Measurements from ENCODE around the gene NES.

NES gene, protein sequence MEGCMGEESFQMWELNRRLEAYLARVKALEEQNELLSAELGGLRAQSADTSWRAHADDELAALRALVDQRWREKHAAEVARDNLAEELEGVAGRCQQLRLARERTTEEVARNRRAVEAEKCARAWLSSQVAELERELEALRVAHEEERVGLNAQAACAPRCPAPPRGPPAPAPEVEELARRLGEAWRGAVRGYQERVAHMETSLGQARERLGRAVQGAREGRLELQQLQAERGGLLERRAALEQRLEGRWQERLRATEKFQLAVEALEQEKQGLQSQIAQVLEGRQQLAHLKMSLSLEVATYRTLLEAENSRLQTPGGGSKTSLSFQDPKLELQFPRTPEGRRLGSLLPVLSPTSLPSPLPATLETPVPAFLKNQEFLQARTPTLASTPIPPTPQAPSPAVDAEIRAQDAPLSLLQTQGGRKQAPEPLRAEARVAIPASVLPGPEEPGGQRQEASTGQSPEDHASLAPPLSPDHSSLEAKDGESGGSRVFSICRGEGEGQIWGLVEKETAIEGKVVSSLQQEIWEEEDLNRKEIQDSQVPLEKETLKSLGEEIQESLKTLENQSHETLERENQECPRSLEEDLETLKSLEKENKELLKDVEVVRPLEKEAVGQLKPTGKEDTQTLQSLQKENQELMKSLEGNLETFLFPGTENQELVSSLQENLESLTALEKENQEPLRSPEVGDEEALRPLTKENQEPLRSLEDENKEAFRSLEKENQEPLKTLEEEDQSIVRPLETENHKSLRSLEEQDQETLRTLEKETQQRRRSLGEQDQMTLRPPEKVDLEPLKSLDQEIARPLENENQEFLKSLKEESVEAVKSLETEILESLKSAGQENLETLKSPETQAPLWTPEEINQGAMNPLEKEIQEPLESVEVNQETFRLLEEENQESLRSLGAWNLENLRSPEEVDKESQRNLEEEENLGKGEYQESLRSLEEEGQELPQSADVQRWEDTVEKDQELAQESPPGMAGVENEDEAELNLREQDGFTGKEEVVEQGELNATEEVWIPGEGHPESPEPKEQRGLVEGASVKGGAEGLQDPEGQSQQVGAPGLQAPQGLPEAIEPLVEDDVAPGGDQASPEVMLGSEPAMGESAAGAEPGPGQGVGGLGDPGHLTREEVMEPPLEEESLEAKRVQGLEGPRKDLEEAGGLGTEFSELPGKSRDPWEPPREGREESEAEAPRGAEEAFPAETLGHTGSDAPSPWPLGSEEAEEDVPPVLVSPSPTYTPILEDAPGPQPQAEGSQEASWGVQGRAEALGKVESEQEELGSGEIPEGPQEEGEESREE (N-terminal part only)

DNA sequence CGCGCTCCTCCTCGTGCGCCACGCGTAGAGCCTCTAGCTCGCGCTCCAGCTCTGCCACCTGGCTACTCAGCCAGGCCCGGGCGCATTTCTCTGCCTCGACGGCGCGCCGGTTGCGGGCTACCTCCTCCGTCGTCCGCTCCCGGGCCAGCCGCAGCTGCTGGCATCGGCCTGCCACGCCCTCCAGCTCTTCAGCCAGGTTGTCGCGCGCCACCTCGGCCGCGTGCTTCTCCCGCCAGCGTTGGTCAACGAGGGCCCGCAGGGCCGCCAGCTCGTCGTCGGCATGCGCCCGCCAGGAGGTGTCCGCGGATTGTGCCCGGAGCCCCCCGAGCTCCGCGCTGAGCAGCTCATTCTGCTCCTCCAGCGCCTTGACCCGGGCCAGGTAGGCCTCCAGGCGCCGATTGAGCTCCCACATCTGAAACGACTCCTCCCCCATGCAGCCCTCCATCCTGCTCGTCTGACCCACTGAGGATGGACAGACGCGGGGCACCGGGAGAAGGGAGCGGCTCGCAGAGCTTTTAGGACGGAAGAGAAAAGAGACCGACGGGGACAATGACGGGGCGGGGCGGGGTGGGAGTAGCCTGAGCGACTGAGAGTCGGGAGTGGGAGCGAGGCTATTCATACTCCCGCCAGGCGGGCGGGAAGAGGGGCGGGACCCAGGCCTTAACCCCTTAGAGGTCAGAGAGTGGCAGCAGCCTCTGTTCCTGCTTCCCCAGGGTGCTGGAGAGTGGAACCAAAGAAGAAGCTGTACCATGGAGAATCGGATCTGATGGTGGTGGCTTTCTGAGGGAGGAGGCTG is at the start of gene NES:
TSS of gene NES (minus strand) at position 588 of the 796 bp plus-strand sequence. CDS start at position 445, 143 bp downstream.
- no peak for DNase-seq (ENCODE audit: low spot score)

GRCh38 chr1:156726549-156727226 is 49.5 kb upstream of the NES start:
- peak; percentile 77 for DNase-seq (ENCODE audit: low spot score)

GRCh38 chr1:156725683-156726280 is 48.6 kb upstream of the NES start:
- DNase-seq (ENCODE audit: low spot score): peak; percentile 89

GRCh38 chr1:156721535-156721934 is 44.3 kb upstream of the NES start:
- DNase-seq (ENCODE audit: low spot score): no peak

GRCh38 chr1:156721131-156721530 is 43.9 kb upstream of the NES start:
- DNase-seq (ENCODE audit: low spot score): no peak

DNA sequence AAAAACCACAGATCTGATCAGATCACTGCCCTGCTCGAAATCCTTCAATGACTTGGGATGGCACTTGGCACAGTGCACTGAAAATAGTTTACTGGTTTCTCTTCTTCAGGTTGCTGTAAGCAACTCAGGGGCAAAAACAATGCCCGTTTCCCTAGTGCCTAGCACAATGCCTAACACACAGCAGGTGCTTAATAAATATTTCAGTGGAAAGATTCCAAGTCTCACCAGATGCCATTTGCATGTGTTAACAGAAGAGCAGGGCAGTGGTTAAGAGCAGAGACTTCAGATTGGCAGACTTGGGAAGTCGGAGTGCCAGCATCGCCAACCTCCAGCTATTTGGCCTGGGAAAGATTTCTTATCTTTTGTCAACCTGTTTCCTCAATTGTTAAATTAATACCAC is 40.1 kb upstream of the NES start:
- DNase-seq (ENCODE audit: low spot score): no peak

DNA sequence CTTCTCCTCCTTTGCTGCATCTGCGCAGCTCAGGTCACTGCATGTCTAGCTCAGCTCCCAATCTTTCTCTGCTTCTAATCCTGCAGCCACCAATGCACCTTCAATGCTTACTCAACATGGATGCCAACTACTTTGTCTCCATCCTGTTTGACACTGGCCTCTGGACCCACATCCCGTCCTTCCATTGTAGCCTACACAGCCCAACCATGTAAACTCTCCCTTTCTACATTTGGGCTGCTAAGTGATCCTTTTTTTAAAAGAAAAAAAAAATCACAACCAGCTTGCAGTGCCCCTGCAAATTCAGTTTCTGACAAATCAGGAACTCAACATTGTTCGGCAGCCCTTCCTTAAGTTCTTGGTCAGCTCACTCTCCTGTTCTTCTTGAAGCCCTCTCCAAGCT is 37.6 kb upstream of the NES start:
- no peak for DNase-seq (ENCODE audit: low spot score)

DNA sequence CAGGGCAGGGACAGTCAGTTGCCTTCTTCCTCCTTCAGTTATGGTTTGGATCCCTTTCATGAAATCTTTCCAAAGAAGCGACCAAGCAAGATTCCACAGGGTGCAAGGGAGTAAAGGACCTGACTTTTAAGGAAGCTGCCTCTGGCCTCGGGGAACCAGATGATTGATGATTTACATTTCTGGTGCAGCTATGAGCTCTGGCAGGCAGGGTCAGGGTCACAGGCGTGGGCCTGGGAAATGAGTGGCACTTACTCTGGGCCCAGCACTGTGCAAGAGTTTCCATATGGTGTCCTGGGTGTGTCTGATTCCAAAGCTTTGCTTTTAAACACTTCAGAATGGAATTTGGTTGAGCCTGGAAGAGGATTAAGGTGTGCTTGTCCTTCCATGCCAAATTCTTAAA is 35.4 kb upstream of the NES start:
- DNase-seq (ENCODE audit: low spot score): no peak

DNA sequence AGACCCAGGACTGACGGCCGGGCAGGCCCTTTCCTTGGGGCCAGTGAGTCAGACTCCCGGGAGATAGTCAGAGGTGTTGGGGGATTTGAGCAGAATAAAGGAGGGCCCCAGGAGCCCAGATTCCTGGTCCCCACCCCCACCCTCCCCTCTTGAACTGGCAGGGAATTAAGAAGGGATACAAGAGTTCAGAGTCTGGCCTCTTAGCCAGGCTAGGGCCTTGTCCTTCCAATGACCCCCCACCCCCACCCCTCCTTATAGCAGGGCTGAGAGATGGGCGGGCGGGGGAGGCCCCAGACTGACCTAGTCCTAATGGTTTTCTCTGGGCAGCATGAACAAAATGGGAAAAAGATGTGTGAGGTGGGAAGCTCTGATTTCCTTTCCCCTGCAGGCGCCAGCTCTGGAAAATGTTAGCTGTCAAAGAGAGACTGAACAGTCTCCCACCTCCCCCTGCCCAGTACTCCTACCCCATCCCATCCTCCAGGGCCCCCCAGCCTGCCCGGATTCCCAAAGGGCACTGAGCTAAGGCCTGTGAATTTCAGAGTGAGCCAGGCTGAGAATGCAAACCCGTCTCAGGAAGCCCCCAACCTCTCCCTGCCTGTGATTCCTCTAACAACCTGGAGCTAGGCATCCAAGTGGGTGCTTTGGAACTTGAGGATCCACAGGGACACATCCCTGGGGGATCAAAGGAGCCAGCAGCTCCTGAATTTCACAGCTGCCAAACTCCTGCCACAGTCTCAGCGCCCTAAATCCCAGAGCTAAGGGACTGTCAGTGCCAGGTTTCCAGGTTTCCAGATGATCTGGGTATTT is 34.0 kb upstream of the NES start:
- DNase-seq (ENCODE audit: low spot score): no peak

DNA sequence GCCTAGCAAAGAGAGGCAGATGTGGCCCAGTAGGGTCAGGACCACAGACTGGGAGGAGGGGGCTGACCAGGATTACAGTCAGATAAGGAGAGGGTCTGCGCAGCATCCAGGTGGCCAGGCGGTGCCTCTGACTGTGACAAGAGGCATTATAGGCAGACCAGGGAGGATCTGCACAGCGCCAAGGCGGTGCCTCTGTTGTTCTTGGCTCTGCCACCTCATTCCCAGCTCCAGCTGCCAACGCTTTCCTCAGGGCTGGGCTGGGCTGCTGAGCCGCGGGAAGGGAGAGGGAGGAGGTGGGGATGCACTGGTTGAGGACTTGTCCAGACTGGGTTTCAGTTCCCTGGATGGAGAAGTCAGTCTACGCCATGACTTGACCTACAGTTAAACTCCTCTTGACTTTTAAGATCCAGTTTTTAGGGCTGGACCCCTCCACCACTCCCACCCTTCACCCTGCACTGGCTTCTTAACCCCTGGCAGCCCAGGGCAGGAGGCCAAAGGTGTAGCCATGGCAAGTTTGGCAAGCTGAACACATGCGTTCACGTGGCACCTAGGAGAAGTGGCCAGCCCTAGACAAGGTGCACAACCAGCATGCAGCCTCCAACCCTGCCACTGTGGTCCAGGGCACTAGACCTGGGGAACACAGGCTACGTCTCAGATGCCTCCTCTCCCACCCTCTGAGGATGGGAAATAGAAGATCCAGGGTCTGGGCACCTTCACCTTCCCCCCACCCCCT is 32.7 kb upstream of the NES start:
- peak; percentile 92 for DNase-seq (ENCODE audit: low spot score)

- no peak for DNase-seq (ENCODE audit: low spot score)
Observed at GRCh38 chr1:156709031-156709430, 31.8 kb upstream of the NES start.

DNA sequence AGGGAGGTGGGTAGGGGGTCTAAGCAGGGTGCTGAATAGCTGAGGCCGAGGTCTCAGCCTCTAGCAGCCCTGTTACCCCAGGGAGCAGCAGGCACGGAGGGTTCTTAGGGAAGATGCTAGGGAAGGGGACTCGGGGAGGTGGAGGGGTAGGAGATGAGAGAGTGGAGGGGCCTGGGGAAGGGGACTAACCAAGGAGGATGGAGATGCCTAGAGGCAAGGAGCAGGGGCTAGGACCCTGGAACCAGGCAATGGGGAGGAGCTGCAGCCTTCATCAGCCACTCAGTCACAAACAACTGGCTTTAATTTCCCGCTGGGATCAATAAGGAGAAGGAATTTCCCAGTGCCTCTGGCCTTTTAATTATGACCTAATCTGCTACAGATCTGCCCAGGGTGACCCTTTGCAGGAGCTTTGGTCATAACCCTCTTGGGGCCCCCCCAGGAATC is 31.0 kb upstream of the NES start:
- no peak for DNase-seq (ENCODE audit: low spot score)

DNA sequence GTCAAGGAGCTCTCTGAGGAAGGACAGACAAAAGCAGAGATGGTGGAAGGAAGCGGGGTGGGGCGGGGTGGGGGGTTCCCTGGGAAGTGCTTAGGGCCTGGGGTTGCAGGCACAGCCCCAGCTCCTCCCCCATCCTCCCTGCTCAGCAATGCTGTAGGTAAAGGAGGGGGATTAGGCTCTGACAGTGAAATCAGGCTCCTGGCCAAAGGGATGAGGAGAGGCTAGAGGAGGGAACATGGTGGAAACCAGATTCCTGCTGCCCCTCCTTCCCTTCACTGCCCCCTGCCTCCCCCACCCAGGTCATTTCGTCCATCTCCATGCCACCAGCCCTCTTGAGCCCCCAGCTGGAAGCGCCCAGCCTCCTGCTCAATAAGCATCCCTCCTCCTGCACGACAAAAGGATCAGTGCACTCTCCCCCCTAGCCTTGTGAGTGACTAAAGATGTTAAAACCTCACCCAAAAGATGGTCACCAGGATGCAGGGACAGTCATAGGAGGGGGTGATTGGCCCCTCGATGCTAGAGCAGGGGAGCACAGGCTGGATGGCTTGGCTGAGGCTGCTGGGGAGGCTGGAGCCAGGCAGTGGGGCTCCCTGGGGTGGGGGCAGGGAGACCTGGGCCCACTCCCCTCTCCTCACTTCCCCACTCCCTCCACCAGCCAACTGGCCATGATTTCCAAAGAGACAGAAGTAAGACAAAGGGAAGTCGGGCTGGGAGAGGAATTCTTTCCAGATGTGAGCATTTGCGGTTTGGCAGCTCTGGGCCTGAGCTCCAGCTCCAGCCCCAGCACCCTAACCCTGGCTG is 30.4 kb upstream of the NES start:
- peak; percentile 87 for DNase-seq (ENCODE audit: low spot score)

DNA sequence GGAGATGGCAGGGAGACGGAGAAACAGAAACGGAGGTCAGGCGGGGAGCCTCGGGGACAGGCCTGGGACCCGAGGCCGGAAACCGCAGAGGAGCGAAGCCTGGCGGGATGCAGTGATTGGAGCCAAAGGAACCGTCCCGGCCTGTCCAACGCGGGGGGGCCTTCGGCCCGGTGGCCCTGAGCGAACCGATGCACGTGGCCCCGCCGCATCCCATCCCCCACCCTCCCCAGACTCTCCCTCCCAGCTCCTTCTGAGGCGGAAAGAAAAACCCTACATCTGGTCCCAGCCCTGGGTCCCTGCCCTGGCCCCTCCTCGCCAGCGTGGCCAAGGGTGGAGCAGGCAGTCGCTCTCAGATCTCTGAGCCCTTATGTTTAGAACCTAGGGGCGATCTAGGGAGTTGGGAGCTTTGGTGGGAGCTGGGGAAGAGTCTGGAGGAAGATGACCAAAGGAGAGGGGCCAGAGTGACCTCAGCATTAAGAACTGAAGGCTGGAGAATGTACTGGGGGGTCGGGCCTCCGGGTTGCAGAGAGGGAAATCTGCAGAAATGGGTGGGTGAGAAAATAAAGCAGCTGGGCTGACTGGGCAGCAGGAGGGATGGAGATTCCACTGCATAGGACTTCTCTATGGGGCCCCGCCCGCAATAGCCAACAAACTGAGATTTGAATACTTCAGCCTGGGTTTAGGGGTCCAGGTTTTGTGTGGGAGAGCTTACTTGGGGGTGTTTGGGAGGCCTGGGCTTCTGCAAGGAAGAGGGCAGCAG is 29.6 kb upstream of the NES start:
- DNase-seq (ENCODE audit: low spot score): peak; percentile 87

- peak; percentile 86 for DNase-seq (ENCODE audit: low spot score)
Observed at GRCh38 chr1:156705918-156706656, 28.9 kb upstream of the NES start.

- no peak for DNase-seq (ENCODE audit: low spot score)
Observed at GRCh38 chr1:156705321-156705917, 28.2 kb upstream of the NES start, which contains the start of gene CRABP2. Gene CRABP2, minus strand, starts transcription at chr1:156705583. Its CDS starts 137 bp downstream, at chr1:156705446.

All from GM03348 (cell line).